Liver (tissue), 3 donors: ENCODE results near the gene USP31.

Experiments
- ATF3 ChIP-seq: IDR thresholded peaks from 2 replicates; pipeline ENCODE4 v1.6.1; 2016; ENCODE audit warnings: antibody characterized with exemption
- EGR1 ChIP-seq, 2 donors: IDR thresholded peaks; 2 replicates each; pipeline ENCODE4 v1.6.1; 2016 to 2018; ENCODE audit warnings: antibody characterized with exemption in 2 of 2, low read depth in 2 of 2
- GABPA ChIP-seq, 2 donors: IDR thresholded peaks in 1 of 2; conservative IDR thresholded peaks in 1 of 2; 2 replicates each; pipeline ENCODE4 v1.6.1; 2016; ENCODE audit warnings: antibody characterized with exemption in 2 of 2, mild to moderate bottlenecking in 1 of 2, moderate library complexity in 1 of 2
- JUND ChIP-seq, 2 donors: IDR thresholded peaks; 2 replicates each; pipeline ENCODE4 v1.6.1; 2016; ENCODE audit warnings: antibody characterized with exemption in 2 of 2
- MAX ChIP-seq: IDR thresholded peaks from 2 replicates; pipeline ENCODE4 v1.6.1; 2016; ENCODE audit warnings: antibody characterized with exemption
- REST ChIP-seq: IDR thresholded peaks from 2 replicates; pipeline ENCODE4 v1.6.1; 2016; ENCODE audit warnings: antibody characterized with exemption, mild to moderate bottlenecking
- RXRA ChIP-seq, 2 donors: IDR thresholded peaks; 2 replicates each; pipeline ENCODE4 v1.6.1; 2017 to 2018; ENCODE audit warnings: antibody characterized with exemption in 2 of 2, mild to moderate bottlenecking in 1 of 2
- SP1 ChIP-seq: IDR thresholded peaks from 2 replicates; pipeline ENCODE4 v1.6.1; 2018; ENCODE audit warnings: antibody characterized with exemption, mild to moderate bottlenecking
- TAF1 ChIP-seq: conservative IDR thresholded peaks from 2 replicates; pipeline ENCODE4 v1.6.1; 2016; ENCODE audit warnings: antibody characterized with exemption, mild to moderate bottlenecking
- TF ChIP-seq, protein P1 (sequence below): fragments of 150-350 bp; IDR thresholded peaks from 2 replicates; pipeline ENCODE4 v1.5.1; 2017; ENCODE audit warnings: improper control_type of control experiment, low read depth, low read length; ENCODE audit not compliant: missing input control
- TF ChIP-seq, protein P2 (sequence below): IDR thresholded peaks from 2 replicates; pipeline ENCODE4 v1.6.1; 2016; ENCODE audit warnings: antibody characterized with exemption
- donor health status: healthy.
- donor health status: healthy.

- no peak for TF ChIP-seq ATF3
- TF ChIP-seq, protein P1, sequence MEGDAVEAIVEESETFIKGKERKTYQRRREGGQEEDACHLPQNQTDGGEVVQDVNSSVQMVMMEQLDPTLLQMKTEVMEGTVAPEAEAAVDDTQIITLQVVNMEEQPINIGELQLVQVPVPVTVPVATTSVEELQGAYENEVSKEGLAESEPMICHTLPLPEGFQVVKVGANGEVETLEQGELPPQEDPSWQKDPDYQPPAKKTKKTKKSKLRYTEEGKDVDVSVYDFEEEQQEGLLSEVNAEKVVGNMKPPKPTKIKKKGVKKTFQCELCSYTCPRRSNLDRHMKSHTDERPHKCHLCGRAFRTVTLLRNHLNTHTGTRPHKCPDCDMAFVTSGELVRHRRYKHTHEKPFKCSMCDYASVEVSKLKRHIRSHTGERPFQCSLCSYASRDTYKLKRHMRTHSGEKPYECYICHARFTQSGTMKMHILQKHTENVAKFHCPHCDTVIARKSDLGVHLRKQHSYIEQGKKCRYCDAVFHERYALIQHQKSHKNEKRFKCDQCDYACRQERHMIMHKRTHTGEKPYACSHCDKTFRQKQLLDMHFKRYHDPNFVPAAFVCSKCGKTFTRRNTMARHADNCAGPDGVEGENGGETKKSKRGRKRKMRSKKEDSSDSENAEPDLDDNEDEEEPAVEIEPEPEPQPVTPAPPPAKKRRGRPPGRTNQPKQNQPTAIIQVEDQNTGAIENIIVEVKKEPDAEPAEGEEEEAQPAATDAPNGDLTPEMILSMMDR, result no peak
- TF ChIP-seq TAF1, result no peak
- no peak for TF ChIP-seq GABPA (IDR thresholded peaks at IDR 0.05 in 1 of 2, conservative IDR thresholded peaks at IDR 0.05 in 1 of 2)
- TF ChIP-seq RXRA (IDR thresholded peaks at IDR 0.05), result no peak
- no peak for TF ChIP-seq EGR1 (IDR thresholded peaks at IDR 0.05; ENCODE audit: low read depth in 2 of 2)
- TF ChIP-seq SP1, result no peak
- no peak for TF ChIP-seq REST
- no peak for TF ChIP-seq JUND (IDR thresholded peaks at IDR 0.05)
- TF ChIP-seq, protein P2, sequence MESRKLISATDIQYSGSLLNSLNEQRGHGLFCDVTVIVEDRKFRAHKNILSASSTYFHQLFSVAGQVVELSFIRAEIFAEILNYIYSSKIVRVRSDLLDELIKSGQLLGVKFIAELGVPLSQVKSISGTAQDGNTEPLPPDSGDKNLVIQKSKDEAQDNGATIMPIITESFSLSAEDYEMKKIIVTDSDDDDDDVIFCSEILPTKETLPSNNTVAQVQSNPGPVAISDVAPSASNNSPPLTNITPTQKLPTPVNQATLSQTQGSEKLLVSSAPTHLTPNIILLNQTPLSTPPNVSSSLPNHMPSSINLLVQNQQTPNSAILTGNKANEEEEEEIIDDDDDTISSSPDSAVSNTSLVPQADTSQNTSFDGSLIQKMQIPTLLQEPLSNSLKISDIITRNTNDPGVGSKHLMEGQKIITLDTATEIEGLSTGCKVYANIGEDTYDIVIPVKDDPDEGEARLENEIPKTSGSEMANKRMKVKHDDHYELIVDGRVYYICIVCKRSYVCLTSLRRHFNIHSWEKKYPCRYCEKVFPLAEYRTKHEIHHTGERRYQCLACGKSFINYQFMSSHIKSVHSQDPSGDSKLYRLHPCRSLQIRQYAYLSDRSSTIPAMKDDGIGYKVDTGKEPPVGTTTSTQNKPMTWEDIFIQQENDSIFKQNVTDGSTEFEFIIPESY, result no peak
- no peak for TF ChIP-seq MAX
Observed at GRCh38 chr16:23015580-23015979, 133.7 kb downstream of the USP31 start.
